Stimulated activated CD8-positive, alpha-beta memory T cell treated with anti-CD3 and anti-CD28 coated beads, Interleukin-15, amount 100 ng/mL, for 24 hours (primary cell): ENCODE results near the gene RMDN2.
"Not testable (repeated sequence)": the region's sequence is repeated elsewhere in the genome, so short reads cannot be mapped to it uniquely, and the experiment has no call there.

Experiments used
- DNase-seq: peaks from one replicate; pipeline ENCODE4 v3.0.0-alpha.2; 2020; ENCODE audit warnings: low read depth

Gene RMDN2

GRCh38 chr2:37897511-37897910, 27.6 kb upstream of the RMDN2 start:
- no peak for DNase-seq

- DNase-seq: no peak
Measured at GRCh38 chr2:37898448-37898847, 26.6 kb upstream of the RMDN2 start.

- no peak for DNase-seq
Measured at GRCh38 chr2:37902991-37903390, 22.1 kb upstream of the RMDN2 start.

GRCh38 chr2:37904425-37904824, 20.7 kb upstream of the RMDN2 start:
- DNase-seq: no peak

GRCh38 chr2:37904993-37905392, 20.1 kb upstream of the RMDN2 start:
- no peak for DNase-seq

- DNase-seq: no peak
Measured at GRCh38 chr2:37906131-37906530, 19.0 kb upstream of the RMDN2 start.

DNA sequence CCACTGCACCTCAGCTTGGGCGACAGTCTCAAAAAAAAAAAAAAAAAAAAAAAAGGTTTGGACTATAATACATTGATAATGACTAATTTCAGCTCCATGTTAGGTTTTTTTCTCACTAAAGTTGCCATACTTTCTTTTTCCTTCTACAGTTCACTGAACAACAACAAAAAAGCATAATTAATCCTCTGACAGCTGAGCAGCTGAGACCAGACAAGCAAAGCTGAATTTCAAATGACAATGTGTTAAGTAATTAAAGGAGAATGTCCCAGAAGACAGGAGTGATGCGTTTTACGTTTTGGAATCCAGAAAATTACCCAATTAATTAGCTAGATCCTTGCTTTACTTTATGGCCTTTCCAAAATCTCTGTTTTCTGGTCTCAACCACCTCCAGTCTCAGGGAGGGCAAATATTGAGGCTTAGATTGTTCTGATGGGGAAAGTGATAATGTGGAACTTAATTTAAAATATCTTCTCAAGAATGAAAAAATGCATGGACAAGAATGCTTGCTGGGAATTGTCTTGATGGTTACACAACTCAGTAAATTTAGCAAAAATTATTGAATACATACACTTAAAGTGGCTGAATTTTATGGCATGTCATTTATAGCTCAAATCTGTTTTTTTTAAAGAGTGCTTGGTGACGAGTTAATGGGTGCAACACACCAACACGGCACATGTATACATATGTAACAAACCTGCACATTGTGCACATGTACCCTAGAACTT, 17.4 kb upstream of the RMDN2 start:
- no peak for DNase-seq

GRCh38 chr2:37911296-37911873, 13.7 kb upstream of the RMDN2 start:
- DNase-seq: no peak

GRCh38 chr2:37912056-37912455, 13.0 kb upstream of the RMDN2 start:
- DNase-seq: no peak

DNA sequence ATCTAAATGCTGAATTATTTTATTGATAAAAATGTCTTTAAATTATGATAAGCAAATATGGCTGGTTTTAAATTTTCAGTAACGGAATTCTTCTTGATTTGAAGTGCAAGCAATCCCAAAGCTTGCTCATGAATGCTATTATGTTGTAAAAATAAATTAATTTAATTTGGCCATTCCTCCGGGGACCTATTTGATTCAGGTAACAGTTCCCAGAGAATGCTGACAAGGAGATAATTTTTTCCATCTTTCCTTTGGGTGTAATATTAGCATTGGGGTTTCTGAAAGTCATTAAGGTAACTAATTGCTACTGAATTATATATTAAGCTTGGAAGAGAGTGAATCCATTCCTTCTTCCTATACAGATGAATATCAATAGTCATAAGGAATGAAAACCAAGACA, 12.5 kb upstream of the RMDN2 start:
- no peak for DNase-seq

- DNase-seq: no peak
Measured at GRCh38 chr2:37914340-37914739, 10.7 kb upstream of the RMDN2 start.

DNA sequence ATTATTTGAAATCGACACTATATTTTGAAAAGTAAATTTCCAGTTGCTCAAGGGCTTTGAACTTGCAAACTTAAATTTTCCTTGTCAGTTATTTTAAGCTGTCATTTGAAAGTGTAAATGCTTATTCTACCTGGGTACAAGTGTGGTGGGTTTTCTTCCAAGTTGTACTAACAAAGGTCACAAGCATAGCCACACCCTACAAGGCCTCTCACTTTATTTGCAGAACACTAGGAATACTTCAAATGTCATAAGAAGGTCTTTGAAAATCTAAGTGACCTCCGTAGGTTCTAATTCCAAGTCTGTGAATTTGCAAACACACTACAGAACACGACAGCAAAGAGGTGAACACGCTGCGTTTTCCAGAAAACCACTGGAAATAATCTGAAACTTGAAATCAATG, 9.3 kb upstream of the RMDN2 start:
- no peak for DNase-seq

DNA sequence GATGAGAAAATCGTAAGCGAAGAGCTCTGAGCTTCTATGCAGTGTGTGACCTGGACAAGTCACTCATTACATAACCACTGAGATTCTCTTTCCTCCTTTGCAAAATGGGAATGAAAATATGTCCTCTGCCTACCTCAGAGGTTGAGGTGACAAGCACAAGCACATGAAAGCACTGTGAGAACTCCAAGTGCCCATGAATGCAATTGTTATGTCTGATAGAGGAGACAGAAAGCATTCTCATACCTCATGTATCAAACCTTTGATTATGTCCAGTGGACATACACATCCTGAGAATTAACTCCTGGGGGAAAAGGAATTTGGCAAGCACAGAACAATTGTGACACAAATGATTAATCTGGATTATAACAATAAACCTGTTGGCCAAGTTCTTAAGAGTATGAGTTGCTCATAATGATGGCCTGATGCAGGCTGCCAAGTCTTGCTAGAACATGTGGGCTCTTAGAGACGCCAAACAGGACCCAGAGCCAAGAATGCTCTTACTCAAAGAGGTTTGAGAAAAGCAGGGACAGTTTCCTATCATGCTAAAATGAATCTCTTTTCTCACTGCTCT, 8.5 kb upstream of the RMDN2 start:
- no peak for DNase-seq

DNA sequence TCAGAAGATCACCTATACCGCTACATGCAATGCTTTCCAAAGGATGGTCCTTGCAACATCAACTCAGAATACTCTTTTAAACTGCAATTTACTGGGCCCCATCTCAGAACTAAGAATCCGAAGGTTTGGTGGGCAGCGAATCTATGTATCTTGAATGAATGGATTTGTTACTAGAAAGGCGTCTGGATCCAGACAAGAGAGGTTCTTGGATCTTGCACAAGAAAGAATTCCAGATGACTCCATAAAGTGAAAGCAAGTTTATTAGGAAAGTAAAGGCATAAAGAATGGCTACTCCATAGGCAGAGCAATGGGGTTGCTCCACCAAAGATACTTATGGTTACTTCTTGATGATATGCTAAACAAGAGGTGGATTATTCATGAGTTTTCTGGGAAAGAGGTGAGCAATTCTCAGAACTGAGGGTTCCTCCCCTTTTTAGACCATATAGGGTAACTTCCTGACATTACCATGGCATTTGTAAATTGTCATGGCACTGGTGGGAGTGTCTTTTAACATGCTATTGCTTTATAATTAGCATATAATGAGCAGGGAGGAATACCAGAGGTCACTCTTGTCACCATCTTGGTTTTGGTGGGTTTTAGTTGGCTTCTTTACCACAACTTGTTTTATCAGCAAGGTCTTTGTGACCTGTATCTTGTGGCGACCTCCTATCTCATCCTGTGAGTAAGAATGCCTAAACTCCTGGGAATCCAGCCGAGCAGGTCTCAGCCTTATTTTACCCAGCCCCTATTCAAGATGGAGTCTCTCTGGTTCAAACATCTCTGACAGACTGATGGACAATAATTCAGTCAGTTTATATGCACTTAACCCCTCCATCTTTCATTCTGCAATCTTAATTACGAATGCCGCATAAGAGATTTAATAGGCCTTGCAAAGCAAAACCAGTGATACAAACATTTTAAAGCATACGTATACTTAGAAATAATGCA, 7.5 kb upstream of the RMDN2 start:
- no peak for DNase-seq

DNA sequence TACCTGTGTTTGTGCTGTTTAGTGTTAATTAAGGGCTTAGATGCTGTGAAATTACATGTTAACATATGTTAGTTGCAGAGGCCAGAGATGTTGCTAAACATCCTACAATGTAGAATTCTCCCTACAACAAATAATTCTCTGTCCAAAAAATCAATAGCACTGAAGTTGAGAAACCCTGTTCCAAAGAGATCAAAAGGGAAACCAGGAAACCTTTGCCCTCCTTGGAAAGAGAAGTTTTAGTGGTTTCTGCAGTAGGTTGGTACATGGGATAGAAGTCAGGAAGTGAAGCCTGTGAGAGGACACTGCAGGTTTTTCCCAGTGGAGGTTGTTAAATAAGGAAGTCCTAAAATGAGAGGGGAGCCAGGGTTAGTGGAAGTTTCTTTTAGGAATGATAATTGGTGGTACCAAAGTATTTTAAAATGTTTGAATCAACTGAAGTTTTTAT, 6.3 kb upstream of the RMDN2 start:
- DNase-seq: no peak

GRCh38 chr2:37919631-37920032, 5.5 kb upstream of the RMDN2 start:
- no peak for DNase-seq

- no peak for DNase-seq
Measured at GRCh38 chr2:37920570-37920969, 4.5 kb upstream of the RMDN2 start.

DNA sequence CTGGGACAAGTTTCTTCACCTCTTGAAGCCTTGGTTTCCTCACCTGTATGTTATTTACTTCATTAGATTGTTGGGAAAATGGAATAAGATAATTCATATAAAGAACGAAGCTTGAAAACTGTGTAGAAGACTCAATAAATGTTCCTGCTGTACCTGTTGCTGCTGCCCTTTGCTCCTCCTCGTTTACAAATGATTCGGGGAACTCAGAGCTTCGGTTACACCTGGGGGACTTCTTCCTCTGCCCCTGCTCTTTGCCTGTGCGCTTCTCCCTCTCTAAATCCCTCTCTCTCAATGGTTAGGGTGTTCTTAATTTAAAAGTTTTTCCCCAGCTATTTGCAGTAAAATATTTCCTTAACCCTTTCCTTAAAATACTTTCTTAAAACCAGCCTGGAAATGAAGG, 3.3 kb upstream of the RMDN2 start:
- no peak for DNase-seq

DNA sequence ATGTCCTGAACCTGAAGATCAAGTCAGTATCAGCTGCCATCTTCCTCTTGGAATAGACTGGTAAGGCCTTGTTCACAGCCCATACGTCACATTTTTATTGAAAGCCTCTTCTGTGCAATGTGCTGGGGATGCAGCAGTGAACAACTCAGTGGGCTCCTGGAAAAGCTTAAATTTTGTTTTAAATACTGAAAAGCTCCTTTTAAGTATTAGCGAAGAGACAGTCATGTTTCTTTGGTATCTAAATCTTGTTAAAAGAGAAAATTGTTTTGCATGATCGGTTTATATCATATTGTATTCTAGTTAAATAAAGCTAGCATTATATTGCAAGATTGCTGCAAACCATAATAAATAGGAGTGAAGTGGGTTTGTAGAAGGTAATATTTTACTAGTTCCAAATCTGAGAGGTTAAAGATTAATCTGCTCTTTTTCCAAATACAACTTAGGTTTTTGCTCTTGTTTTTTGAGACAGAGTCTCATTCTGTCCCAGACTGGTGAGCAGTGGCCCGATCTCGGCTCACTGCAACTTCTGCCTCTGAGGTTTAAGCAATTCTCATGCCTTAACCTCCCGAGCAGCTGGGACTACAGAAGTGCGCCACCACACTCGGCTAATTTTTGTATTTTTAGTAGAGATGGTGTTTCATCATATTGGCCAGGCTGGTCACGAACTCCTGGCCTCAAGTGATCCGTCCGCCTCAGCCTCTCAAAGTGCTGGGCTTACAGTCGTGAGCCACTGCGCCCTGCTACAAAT, 1.6 kb upstream of the RMDN2 start:
- DNase-seq: no peak

DNA sequence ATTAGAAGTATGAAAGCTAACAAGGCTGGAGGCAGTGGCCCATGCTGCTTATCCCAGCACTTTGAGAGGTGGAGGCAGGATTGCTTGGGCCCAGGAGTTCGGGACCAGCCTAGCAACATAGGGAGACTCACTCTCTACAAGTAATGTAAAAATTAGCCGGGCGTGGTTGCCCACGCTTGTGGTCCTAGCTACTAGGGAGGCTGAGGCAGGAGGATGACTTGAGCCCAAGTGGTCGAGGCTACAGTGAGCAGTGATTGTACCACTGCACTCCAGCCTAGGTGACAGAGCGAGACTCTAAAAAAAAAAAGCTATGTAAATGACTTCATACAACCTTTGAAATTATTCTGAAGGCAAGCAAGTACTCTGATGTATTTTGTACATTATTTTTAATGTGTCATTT, 1.5 kb downstream of the RMDN2 start:
- no peak for DNase-seq

DNA sequence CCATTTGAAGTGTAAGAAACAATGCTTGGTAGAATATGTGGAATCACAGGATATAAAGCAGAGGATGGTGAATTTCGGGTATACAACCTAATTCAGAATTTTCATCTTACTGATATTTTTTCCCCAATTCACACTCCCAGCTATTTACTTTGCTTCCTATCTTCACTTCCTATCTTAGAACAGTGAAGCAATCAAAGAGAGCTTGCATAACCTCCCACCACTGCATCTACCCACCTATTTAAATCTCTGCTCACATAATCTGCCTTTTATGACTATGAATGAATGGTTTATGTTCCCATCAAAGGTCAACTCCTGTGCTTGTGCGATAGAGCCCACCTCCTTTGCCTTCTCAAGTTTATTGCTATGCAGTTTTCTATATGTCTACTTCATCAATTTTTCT, 3.3 kb downstream of the RMDN2 start:
- DNase-seq: no peak

DNA sequence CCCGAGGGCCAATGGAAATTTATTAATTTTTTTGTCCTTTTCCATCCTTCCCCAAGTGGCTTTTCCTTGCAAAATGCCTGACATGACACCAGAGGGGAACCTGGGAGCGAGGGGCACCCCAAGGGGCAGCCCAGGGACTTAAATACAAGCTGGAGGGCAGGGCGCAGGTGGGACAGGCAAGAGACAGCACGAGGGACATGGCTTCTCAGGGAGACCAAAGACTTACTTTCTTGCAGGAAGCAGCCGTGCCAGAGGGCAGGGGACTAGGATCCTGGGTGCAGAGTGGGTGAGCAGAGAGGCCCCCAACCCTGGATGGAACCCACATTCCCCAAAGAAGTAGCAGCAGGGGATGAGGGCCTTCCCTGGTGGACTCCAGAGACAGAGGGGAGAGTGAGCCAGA, 5.3 kb downstream of the RMDN2 start:
- DNase-seq: not testable (repeated sequence)
